Activated CD4-positive, alpha-beta T cell treated with anti-CD3 and anti-CD28 coated beads, Interleukin-2, amount 50 U/mL, for 24 hours (primary cell): ENCODE data around the gene PGAM2.

Experiments used
- DNase-seq, 2 donors: peaks; one replicate each; pipeline ENCODE4 v3.0.0-alpha.2; 2020; ENCODE audit warnings: low read depth in 1 of 2, low spot score in 1 of 2

Gene PGAM2

GRCh38 chr7:44103923-44104859, 38.8 kb upstream of the PGAM2 start, which contains the start of gene AEBP1:
TSS of gene AEBP1 (plus strand) at chr7:44104345. CDS start at chr7:44104666, 321 bp downstream.
- no peak for DNase-seq

GRCh38 chr7:44103566-44103922, 38.2 kb upstream of the PGAM2 start:
- no peak for DNase-seq

GRCh38 chr7:44102846-44103565, 37.6 kb upstream of the PGAM2 start:
- no peak for DNase-seq

- DNase-seq: no peak
Observed at GRCh38 chr7:44101966-44102845, 36.8 kb upstream of the PGAM2 start.

- DNase-seq: no peak
Observed at GRCh38 chr7:44101303-44101965, 36.1 kb upstream of the PGAM2 start.

- no peak for DNase-seq
Observed at GRCh38 chr7:44100458-44101302, 35.3 kb upstream of the PGAM2 start.

GRCh38 chr7:44099669-44100068, 34.3 kb upstream of the PGAM2 start:
- DNase-seq: no peak

- no peak for DNase-seq
Observed at GRCh38 chr7:44098092-44099068, 33.0 kb upstream of the PGAM2 start.

GRCh38 chr7:44097064-44097932, 31.9 kb upstream of the PGAM2 start:
- no peak for DNase-seq

- no peak for DNase-seq
Observed at GRCh38 chr7:44096326-44096881, 31.0 kb upstream of the PGAM2 start.

- DNase-seq: no peak
Observed at GRCh38 chr7:44095781-44096180, 30.4 kb upstream of the PGAM2 start.

- DNase-seq: no peak
Observed at GRCh38 chr7:44094883-44095592, 29.7 kb upstream of the PGAM2 start.

- no peak for DNase-seq
Observed at GRCh38 chr7:44094365-44094764, 29.0 kb upstream of the PGAM2 start.

GRCh38 chr7:44093102-44093641, 27.8 kb upstream of the PGAM2 start:
- DNase-seq: no peak

- no peak for DNase-seq
Observed at GRCh38 chr7:44087911-44088838, 22.8 kb upstream of the PGAM2 start.
